AG20443 (cell line): ENCODE measurements around the gene CORO2A.
"Not testable (repeated sequence)": the region's sequence is repeated elsewhere in the genome, so short reads cannot be mapped to it uniquely, and the experiment has no call there.

Experiments
- DNase-seq: peaks from one replicate; pipeline ENCODE4 v3.0.0; 2012; ENCODE audit warnings: low spot score, mixed read lengths

CORO2A gene

DNA sequence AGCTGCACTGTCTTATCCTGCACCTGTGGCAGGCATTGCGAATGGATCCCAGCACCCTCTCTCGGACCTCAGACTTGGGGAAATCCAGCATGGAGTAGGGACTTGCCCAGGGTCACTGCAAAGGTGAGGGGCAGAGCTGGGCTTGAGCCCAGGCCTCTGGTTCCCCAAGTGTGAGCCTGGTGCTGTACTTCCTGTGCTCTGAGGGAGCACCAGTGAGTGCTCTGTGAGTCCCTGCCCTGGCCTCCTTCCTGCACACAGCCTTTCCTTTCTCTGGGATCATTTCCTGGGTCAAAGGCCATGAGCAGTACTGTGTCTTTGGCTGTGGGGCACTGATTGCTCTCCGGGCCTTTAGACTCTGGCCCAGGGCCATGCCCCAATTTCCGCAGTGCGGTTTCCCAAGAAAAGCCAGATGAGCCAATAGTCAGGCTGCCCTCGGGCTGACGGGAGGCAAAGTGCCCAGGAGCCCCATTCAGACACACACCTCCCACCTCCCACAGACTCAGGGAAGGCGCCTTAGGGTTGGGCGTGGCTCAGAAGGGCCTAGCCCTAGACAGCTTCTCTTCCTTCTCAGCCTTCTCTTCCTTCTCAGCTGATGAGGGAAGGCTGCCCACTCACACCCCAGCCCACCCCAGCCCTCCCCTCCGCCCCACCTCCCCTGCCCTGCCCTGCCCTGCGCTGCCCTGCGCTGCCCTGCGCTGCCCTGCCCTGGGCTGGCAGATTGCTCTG, 50.1 kb downstream of the CORO2A start:
- DNase-seq = no peak

DNA sequence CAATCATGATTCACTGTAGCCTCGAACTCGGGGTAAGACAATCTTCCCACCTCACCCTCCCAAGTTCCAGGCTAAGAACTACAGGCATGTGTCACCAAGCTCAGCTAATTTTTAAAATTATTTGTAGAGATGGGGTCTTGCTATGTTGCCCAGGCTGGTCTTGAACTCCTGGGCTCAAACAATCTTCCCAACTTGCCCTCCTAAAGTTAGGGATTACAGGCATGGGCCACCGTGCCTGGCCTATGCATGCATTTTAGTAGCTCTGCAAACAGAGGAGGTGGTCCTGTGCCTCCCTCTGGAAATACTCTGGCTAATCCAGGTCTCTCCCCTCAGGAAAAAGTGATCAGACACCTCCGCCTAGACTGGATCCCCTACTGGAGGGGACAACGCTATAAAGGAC, 51.9 kb downstream of the CORO2A start:
- DNase-seq = no peak

DNA sequence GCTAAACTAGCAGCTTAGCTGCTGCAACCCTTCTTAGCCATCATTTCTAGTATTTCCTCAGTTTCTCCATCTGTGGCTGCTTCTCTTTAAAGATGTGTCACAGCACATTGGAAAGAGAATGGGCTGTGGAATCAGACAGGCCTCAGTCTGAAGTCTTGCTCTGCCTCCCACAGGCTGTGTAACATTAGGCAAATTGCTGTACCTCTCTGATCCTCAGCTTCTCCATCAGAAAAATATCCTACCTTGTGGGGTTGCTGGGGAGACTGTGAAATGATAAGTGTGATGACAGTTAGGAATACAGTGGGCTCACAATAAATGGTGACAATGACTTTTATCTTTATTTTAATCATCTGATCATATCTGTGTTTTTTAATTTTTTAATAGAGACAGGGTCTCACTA, 55.9 kb downstream of the CORO2A start:
- DNase-seq = no peak

DNA sequence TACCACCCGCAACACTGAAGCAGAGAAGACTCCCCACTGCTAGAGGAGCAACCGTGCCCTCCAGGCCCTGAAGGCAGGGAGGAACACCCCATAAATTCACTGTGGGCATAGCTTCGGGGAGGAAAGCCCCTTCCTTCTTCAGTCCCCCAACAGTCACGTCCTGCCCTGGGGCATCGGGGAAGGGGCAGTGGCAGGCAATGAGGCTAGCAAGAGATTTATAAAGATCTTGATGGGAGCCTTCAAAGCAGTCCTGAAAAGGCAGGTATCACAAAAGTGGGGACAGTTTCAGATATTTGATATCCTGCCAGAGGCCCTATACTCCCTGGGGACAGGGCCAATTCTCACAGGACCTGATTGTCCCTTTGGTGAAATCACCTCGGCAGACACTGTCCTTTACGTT, 56.5 kb downstream of the CORO2A start:
- DNase-seq = peak; percentile 5

DNA sequence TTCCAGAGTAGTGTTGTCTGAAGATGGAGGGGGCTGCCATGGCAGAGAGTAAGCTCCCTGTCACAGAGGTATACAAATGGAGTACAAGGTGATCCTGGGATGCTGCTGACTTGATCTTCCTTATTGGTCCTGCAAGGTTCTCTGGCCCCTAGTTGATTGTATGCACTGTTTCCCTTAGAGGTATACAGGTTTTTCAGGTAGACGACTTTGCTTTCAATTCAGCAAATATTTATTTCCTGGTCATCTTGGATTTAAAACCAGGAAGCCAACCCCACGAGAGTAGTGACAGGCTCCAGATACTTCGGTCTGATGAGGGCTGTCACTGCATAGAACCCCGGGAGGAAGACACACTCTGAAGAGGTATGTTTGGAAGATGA, 56.9 kb downstream of the CORO2A start:
- DNase-seq = no peak

DNA sequence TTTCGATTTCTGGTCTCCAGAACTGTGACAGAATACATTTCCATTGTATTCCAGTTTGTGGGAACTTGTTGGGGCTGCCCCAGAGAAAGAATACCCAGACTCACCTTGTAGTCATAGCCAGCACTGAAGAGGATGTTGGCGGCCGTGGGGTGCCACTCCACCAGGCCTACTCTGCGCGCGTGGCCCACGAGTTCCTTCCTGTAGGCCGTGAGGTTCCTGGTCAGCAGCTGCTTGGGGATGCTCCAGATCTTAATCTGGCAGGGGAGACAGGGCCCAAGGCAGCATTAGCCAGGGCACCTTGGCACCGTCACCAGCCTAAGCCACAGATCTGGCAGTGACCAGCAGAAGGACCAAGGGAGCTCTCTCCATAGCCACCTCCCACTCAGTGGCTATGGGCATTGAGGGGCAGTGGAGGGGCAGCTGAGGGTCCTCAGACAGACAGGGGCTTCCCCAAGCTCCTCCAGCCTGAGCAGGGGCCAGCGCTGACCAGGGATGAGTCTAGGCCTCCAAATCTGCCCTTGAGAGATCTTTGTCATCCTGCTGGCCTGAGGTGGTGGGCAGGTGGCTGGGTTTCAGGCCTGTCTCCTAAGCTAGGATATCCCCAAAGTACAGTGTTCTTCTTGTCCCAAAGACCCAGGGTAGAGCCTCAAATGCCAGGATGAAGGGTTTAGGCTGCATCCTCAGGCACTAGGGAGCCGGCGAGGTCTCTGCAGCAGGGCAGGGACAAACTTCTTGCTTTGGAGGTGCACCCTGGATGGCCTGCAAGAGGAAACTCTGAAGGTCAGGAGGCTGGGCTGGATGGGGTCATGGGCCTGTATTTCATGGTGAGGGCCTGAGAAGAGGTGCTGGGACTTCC, 57.5 kb downstream of the CORO2A start:
- peak; percentile 7 for DNase-seq

DNA sequence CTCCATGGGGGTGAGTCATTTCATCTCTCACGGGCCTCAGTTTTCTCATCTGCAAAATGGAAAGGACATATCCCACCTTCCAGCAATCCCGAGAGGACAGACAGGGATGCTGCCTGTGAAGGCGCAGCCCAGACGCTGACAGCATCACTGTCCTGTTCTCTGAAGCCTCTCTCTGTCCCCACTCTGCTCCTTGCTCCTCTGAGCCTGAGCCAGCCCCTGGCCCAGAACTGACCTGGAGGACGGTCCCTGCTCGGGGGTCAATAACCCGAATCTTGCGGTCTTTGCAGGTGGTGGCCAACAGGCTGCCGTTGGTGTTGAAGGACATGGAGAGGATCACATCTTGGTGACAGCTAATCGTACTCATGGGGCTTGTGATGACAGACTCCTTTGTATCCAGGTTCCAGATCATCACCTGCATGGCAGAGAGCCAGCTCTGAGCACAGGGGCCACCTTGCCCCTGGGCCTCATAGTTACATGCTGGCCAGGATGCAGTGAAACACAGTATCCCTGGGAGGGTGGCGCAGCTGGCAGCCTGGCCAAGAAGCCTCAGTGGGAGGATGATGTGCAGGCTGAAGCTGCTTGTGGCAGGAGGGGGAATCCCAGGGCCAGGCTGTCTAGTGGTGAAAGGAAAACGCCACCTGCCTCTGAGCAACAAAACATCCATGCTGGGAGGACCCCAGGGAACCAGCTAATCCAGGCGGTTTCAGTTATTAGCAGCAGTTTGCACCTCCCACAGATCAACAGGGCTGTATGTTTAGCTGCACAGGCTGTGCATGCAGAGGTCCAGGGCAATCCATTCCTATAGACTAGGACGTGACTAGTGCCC, 59.4 kb downstream of the CORO2A start:
- no peak for DNase-seq

DNA sequence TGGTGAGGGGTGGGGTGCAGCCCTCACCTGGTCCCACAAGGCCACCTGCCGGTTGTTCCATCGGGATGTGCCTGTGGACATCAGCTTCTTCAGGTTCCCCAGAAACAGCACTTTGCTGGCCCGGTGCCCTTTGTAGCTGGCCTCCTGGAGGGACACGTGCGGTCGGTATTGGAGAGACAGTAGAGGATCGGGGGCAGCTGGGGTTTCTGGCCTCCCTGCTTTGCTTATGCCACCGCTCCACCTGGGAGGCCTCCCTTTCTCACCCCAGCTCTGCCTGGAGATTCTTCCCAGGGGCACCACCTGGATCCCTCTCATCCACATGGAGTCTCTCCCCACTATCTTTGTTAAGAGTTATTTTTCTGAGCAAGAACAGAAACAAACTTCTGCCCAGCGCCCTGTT, 60.3 kb downstream of the CORO2A start:
- DNase-seq = no peak

DNA sequence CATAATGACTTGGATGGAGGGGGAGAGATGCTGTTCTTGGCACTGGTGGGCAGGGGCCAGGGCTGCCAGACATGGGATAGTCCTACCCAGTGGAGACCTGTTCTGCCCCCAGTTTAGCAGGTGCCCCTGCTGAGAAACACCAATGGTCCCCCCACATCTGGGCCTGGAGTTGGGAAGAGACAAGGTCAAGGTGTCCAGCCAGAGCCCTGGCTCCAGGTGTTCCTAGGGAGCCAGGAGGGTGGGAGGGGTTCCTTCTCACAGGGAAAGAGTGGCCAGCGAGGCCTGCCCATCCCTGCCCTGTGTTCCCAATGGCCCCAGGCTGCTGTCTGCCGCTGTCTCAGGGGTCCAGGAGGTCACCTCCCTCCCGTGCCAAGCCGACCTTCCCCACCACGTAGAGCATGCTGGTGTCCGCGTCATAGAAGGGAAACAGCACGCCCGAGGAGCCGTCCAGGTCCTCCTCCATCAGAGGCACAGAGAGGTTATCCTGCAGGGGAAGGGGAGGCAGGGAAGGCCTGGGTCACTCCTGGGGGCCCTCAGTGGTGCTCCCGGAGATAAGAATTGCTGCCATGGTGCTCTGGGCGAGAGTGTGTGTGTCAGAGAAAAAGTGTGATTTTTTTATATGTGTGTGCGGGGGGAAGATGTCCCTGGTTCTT, 61.7 kb downstream of the CORO2A start:
- DNase-seq = no peak

DNA sequence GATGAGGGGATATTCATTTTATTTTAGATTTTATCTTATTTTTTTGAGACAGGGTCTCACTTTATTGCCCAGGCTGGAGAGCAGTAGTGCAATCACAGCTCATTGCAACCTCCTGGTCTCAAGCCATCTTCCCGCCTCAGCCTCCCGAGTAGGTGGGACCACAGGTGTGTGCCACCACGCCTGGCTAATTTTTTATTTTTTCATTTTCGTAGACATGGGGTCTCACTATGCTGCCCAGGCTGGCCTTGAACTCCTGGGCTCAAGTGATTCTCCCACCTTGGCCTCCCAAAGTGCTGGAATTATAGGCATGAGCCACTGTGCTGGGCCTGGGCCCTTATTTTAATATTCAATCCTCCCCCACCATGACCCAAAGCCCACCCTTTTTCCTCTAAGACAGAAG, 62.4 kb downstream of the CORO2A start:
- DNase-seq = not testable (repeated sequence)

DNA sequence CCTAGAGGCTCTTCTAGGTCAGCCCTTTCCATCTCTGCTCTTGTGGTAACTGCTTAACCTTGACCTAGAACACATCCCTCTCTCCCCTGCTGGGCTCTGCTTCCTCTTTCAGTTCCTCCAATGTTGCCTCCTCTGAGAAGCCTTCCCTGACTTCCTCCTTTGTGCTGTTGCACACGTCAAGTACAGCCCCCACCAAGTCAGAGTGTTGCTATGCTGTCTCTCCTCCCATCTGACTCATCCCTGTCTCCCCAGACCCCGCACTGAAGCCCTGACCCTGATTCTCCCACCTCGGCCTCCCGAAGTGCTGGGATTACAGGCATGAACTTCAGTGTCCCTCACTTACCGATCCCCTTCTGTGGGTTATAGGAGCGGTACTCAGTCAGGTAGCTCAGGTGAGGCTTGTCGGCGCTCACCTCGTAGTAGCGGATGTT, 63.0 kb downstream of the CORO2A start:
- DNase-seq = no peak

DNA sequence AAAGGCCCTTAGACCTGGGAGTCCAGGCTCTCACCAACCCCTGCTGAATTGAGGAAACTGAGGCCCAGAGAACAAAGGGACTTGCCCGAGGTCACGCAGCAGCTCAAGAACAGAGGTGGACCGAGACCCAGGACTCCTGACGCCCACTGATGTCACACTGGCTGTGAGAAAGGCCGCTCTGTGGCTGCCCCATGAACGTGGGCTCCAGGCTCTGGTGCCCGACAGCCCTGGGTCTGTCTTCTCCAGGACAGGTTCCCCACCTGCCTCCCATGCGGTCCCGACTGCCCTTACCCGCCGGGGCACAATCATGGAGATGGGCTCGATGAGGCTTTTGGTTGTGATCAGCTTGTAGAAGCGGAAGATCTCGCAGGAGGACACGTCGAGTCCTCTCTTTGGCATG, 64.1 kb downstream of the CORO2A start:
- no peak for DNase-seq

DNA sequence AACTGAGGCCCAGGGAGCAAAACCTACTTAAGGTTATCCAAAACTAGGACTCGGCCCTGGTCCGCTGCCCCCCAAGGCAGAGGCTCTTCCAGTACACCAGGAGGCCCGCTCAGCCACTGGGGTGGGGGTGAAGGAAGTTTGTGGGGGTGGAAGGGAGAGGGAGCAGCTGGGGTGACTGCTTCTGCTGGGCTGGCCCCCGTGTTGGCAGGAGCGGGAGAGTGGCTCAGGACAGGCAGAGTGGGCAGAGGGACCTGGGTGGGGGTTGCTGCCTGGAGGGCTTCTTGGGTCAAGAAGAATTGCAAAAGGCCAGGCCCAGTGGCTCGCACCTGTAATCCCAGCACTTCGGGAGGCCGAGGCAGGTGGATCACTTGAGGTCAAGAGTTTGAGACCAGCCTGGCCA, 65.2 kb downstream of the CORO2A start:
- no peak for DNase-seq

DNA sequence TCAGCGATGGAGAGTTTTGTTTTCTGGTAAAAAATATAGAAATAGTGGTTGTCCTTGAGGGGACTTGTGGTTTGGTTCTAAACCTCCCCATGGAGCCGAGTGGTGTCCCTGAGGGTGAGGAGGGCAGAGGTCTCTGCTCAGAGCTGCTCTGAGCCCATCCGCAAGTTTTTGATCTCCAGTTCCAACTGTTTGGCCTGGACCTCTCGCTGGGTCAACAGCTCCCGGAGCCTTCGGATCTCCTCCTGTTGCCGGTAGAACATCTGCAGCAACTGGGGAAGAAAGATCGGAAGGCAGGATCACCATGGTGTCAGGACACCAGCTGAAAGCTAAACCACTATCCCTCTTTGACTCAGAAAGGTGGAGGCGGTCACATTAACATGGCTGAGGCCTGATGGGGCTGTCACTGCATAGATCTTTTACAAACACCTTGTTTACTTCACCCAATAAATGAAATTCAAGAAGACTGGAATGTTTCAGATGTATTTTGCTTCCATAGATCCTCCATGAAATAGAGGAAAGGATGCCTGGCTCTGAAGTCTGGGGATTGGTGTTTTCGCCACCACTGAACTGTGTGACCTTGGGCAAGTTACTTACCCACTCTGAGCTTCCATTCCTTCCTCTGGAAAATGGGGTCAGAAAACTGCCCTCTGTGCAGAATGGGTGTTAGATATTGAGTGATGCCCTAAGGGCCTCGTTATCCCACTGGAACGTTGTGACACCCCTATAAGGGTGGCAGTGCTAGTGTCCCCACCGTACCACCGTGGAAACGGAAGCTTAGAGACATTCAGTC, 67.6 kb downstream of the CORO2A start:
- DNase-seq = no peak

DNA sequence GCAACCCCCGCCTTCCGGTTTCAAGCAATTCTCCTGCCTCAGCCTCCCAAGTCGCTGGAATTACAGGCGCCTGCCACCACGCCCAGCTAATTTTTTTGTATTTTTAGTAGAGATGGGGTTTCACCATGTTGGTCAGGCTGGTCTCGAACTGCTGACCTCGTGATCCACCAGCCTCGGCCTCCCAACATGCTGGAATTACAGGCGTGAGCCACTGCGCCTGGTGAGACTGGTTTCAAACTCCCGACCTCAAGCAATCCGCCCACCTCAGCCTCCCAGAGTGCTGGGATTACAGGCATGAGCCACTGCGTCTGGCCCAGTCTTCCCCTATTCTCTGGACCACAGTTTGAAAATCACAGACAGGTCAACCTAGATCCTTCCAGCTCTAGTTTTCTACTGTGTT, 68.3 kb downstream of the CORO2A start:
- not testable (repeated sequence) for DNase-seq

DNA sequence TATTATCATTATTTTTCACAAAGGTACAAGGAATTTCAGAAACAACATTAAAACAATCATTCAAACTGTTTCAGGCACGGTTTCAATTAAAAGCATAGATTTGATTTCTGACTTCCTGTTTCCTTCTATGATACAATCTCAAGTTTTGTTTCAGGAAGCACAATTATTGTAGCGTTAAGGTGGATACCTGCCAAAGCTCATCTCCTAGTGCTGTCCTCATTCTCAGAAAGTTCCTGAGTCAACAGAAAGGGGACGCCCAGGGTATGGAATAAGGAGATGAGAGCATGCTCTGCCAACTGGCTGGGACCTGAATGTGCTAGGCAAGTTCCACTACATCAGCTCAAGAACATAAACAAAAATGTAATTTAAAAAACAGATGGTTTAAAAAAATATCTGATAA, 71.4 kb downstream of the CORO2A start:
- DNase-seq = no peak

DNA sequence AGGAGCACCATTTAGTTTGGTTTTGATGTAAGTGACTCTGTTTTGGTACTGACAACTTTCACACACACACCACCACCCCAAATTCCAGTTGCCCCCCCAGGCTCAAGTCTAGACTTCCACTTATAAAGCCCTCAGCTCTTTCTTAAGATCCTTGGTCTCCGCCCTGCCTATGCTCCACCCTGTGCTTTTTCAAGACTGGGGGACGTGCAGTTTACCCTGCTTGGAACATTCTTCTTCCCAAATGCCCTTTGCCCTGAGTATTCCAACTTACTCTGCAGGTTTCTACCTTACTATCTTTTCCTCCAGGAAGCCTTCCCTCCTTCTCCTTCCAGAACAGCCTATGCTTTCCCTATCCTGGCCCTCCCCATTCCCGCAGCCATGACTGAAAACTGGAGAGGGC, 72.0 kb downstream of the CORO2A start:
- DNase-seq = no peak

DNA sequence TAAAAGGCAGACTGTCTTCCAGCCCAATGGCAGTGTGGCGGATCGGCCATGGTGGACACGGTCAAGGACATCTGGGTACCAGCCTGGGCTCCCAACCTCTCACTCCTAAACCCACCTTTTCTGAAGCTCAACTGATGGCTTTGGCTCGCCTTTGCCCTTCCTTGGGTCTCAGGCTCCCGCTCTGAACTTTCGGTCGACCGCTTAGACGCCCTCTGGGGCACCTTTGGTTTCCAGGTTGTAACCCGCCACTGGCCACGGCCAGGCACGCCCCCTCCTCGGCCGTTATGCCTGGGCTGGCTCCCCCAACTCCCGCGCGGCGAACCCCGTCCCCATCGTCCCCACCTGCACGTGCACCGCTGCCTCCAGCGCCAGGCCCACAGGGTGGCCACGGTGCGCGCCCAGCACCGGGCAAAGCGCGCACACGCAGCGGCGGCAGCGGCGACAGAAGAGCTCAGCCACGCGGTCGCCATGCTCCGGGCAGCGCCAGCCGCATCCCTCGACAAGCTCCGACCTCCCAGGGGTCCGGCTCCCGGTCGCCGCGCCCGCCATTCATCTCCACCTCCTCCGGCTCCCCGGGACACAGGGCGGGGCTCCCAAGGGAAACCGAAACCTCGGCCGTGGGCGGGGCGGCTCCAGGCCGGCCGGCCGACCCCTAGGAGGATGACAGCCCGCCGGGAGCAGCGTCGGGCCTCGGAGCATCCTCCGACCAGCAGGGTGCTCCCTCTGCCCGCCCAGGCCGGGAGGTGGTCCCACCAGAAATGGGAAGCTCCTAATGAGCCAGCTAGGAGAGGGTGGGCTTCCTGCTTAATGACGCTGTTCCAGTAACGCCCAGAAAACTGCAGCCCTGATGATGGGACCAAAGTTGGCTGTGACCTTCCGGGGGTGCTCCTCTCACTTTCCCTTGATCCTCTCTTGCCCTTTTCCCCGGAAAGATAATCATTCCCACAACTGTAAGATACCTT, 73.5 kb downstream of the CORO2A start, which contains the start of gene TRIM14:
Gene TRIM14 (minus strand): TSS at position 583 of the 962 bp plus-strand sequence. CDS start 34 bp downstream, at position 549.
- DNase-seq = peak; percentile 84

DNA sequence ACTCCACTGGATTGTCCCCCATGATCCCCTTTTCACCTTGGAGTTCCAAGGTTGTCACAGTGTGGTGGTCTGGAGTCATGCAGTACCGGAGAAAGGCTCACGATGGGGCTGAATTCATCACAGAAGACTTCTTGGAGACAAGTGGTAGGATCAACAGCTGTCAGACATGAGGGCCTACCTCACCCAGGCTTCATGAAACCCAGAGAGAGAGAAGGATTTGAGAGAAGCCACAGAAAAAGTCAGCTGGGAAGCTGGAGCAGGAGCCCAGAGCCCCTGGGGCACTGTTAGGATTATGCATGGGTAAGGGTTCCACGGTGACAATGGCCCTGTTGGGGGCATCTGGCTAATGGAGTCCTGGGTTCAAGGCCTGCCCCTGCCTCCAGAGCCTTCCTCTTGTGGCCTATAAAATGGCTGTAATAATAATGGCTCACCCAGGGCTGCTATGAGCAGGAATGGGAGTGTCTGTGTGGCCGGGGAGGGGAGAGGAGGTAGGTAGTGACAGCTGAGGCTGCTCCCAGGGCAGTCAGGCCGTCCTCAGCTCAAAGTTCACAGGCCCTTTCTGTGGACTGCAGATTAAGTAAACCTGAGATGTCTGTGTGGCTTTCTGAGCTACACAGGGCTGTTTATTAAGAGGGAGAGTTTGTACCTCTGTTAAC, 74.3 kb downstream of the CORO2A start:
- no peak for DNase-seq
